HepG2 (cell line): ENCODE results near the gene RBM19. TPM values are rescaled to one million over a fixed set of nuclear protein-coding genes. Genes with fewer than 3 reads are reported as not detected.

ENCODE experiments used
- ATAC-seq: fragments of 200-7000 bp; cut with Tn5 transposase; 3 replicates; pipeline ENCODE4 v1.9.1; 2020; ENCODE audit warnings: mild to moderate bottlenecking, moderate library complexity
- BruUV-seq: library from RNA; stranded (reverse); fragments of 400-500 nt; replicated peaks from 2 replicates; lab custom pipeline; 2021; lab: Mats Ljungman, UMichigan
- CTCF ChIA-PET: fragments of 300-600 bp; formaldehyde crosslinking; extraction: SDS; loops from one replicate; lab custom pipeline; 2021; ENCODE audit warnings: low total read pairs, inconsistent platforms, low intra/inter-chr PET ratio; lab: Yijun Ruan, JAX
- POLR2A ChIA-PET: fragments of 350-600 bp; sonication (Branson Sonifier 250); formaldehyde crosslinking; loops from one replicate; lab custom pipeline; 2020; ENCODE audit warnings: antibody characterized with exemption, inconsistent platforms; lab: Yijun Ruan, JAX
- DNase-seq: peaks from one replicate; pipeline ENCODE4 v3.0.0-alpha.2; 2015; ENCODE audit warnings: low spot score
- FAIRE-seq: peaks from 3 replicates; lab custom pipeline; 2011; peaks lifted over from hg19 to GRCh38; lab: Jason Lieb, UNC
- H2AFZ ChIP-seq: one replicate; pipeline ENCODE4 v1.6.1; 2011; ENCODE audit warnings: low read length, inconsistent platforms
- H3K27ac ChIP-seq: fragments of 300-600 bp; 3 replicates; pipeline ENCODE4 v1.8.0; 2011; ENCODE audit warnings: mixed run types, mild to moderate bottlenecking, mixed read lengths, low read length, inconsistent platforms; ENCODE audit not compliant: insufficient read depth; ENCODE audit errors: extremely low read length
- H3K27me3 ChIP-seq, 2 experiments: fragments of 200-600 bp in 1 of 2; 2 replicates in 1 of 2; 3 replicates in 1 of 2; pipeline versions ENCODE4 v1.6.0 to v1.8.0; 2011; ENCODE audit warnings: low read length in 2 of 2, mild to moderate bottlenecking in 2 of 2, moderate library complexity in 2 of 2, inconsistent platforms in 1 of 2; ENCODE audit not compliant: insufficient read depth in 2 of 2, control insufficient read depth in 1 of 2
- H3K36me3 ChIP-seq, 2 experiments: fragments of 200-600 bp in 1 of 2; replicated peaks in 1 of 2; 2 replicates in 1 of 2; 3 replicates in 1 of 2; pipeline versions ENCODE4 v1.5.1 to v1.8.0; 2011; ENCODE audit warnings: low read length in 2 of 2, inconsistent platforms in 1 of 2; ENCODE audit not compliant: insufficient read depth in 2 of 2, control insufficient read depth in 1 of 2
- H3K4me1 ChIP-seq: 2 replicates; pipeline ENCODE4 v1.5.1; 2012; ENCODE audit warnings: low read length, inconsistent platforms; ENCODE audit not compliant: insufficient read depth
- H3K4me2 ChIP-seq: 2 replicates; pipeline ENCODE4 v1.6.0; 2011; ENCODE audit warnings: low read depth, low read length, inconsistent platforms
- H3K4me3 ChIP-seq, 3 experiments: fragments of 200-600 bp in 1 of 3; sonication (generic), shearing (Covaris generic) in 1 of 3; replicated peaks in 1 of 3; 2 replicates each; pipeline ENCODE4 v1.5.1; 2011 to 2016; ENCODE audit warnings: low read length in 3 of 3, inconsistent platforms in 2 of 3, low read depth in 2 of 3, mild to moderate bottlenecking in 2 of 3, control low read depth in 1 of 3, mixed read lengths in 1 of 3; ENCODE audit not compliant: insufficient read depth in 1 of 3
- H3K79me2 ChIP-seq: one replicate; pipeline ENCODE4 v1.6.1; 2011; ENCODE audit warnings: low read length, inconsistent platforms; ENCODE audit not compliant: insufficient read depth
- H3K9ac ChIP-seq: 2 replicates; pipeline ENCODE4 v1.6.0; 2011; ENCODE audit warnings: mild to moderate bottlenecking, low read depth, low read length, inconsistent platforms; ENCODE audit not compliant: insufficient read depth
- H3K9me3 ChIP-seq: 2 replicates; pipeline ENCODE4 v1.5.1; 2012; ENCODE audit warnings: mild to moderate bottlenecking, low read length
- H4K20me1 ChIP-seq: 2 replicates; pipeline ENCODE4 v1.6.0; 2011; ENCODE audit warnings: inconsistent platforms, mild to moderate bottlenecking, low read length, moderate library complexity; ENCODE audit not compliant: insufficient read depth
- FOXP4 ChIP-seq: sonication (generic); formaldehyde crosslinking; IDR thresholded peaks from 2 replicates; pipeline ENCODE4 v1.4.0; 2020; ENCODE audit warnings: missing genetic modification reagents
- HNRNPK ChIP-seq: fragments of 200-400 bp; formaldehyde crosslinking; IDR thresholded peaks from 2 replicates; pipeline ENCODE4 v1.6.1; 2018; ENCODE audit warnings: low read length, low read depth, moderate library complexity, mild to moderate bottlenecking; ENCODE audit not compliant: poor library complexity, severe bottlenecking
- KLF15 ChIP-seq: sonication (generic); formaldehyde crosslinking; IDR thresholded peaks from 2 replicates; pipeline ENCODE4 v1.8.1; 2023; ENCODE audit warnings: borderline replicate concordance, mild to moderate bottlenecking, inconsistent platforms, missing genetic modification reagents, mixed read lengths
- SMYD3 ChIP-seq: sonication (generic); formaldehyde crosslinking; IDR thresholded peaks from 2 replicates; pipeline ENCODE4 v1.8.1; 2023; ENCODE audit warnings: mild to moderate bottlenecking, missing genetic modification reagents
- TIGD3 ChIP-seq: sonication (generic); formaldehyde crosslinking; IDR thresholded peaks from 2 replicates; pipeline ENCODE4 v1.5.1; 2020; ENCODE audit warnings: mild to moderate bottlenecking, missing genetic modification reagents, borderline replicate concordance
- TSC22D2 ChIP-seq: sonication (generic); formaldehyde crosslinking; IDR thresholded peaks from 2 replicates; pipeline ENCODE4 v1.5.1; 2020; ENCODE audit warnings: missing genetic modification reagents, mild to moderate bottlenecking, borderline replicate concordance
- YEATS2 ChIP-seq: sonication (generic); formaldehyde crosslinking; IDR thresholded peaks from 2 replicates; pipeline ENCODE4 v1.4.0; 2020; ENCODE audit warnings: missing genetic modification reagents, borderline replicate concordance
- ZBTB37 ChIP-seq: sonication (generic); formaldehyde crosslinking; IDR thresholded peaks from 2 replicates; pipeline ENCODE4 v1.4.0; 2020; ENCODE audit warnings: mild to moderate bottlenecking, missing genetic modification reagents
- ZHX1 ChIP-seq: sonication (generic); formaldehyde crosslinking; IDR thresholded peaks from 2 replicates; pipeline ENCODE4 v1.8.1; 2022; ENCODE audit warnings: low read depth, mild to moderate bottlenecking, missing genetic modification reagents
- ZNF10 ChIP-seq: sonication (generic); formaldehyde crosslinking; IDR thresholded peaks from 2 replicates; pipeline ENCODE4 v1.4.0; 2020; ENCODE audit warnings: mild to moderate bottlenecking, low read depth, missing genetic modification reagents, borderline replicate concordance
- ZNF276 ChIP-seq: sonication (generic); formaldehyde crosslinking; IDR thresholded peaks from 2 replicates; pipeline ENCODE4 v1.4.0; 2020; ENCODE audit warnings: mild to moderate bottlenecking, low read depth, missing genetic modification reagents
- WGBS: methylation state at CpG from one replicate; pipeline ENCODE4 v1.1.6; 2017; ENCODE audit warnings: low lambda C conversion rate; 5-methylcytosine and 5-hydroxymethylcytosine counted together
- in situ Hi-C: cut with HindIII; loops from 2 replicates; pipeline ENCODE4 v1.10.0; 2017; ENCODE audit warnings: low pct_unique_long_range_greater_than_20kb; ENCODE audit not compliant: extremely low pct_ligation_motif_present
- intact Hi-C: fragments of 100-400 bp; cut with micrococcal nuclease; formaldehyde crosslinking; loops from one replicate; pipeline ENCODE4 v1.10.0; 2022; ENCODE audit not compliant: unreplicated experiment
- polyA plus RNA-seq, 8 experiments: library from polyadenylated mRNA; depleted of rRNA in 3 of 8; stranded (reverse) in 7 of 8; unstranded in 1 of 8; fragments of >200 nt; fragmentation: Illumina TruSeq in 4 of 8; extraction: Trizol in 4 of 8; gene quantifications; 2 replicates each; pipeline versions ENCODE4 v1.2.1 to v1.2.3, GENCODE V29; 2011 to 2016; ENCODE audit warnings: low read depth in 4 of 8, missing spikeins in 1 of 8, mixed read lengths in 1 of 8; ENCODE audit not compliant: insufficient read depth in 1 of 8
- total RNA-seq, 5 experiments: library from RNA; depleted of rRNA; stranded (reverse); fragments of >200 nt; fragmentation: Illumina TruSeq; extraction: Trizol; gene quantifications; 2 replicates each; pipeline ENCODE4 v1.2.3, GENCODE V29; 2016; ENCODE audit warnings: low read depth in 1 of 5

RBM19 gene
- total and polyA plus RNA-seq, 2 of the 13 experiments (the other 11 are each of a cell fraction or from before 2014, with no cell fraction given): 19.3 to 32.2 TPM

GRCh38 chr12:113852695-113853490, 113.2 kb downstream of the RBM19 start (continued):
- TF ChIP-seq KLF15 (CRISPR knock-in tag): no peak
- TF ChIP-seq ZNF276 (CRISPR knock-in tag): no peak
- TF ChIP-seq YEATS2 (CRISPR knock-in tag): no peak
- no peak for TF ChIP-seq FOXP4
- TF ChIP-seq TSC22D2: no peak
- TF ChIP-seq, all 625 proteins: peak for 0

GRCh38 chr12:113852264-113852663, 113.9 kb downstream of the RBM19 start:
- ChIA-PET CTCF (no interaction called here), POLR2A (no interaction called here)
- Histone ChIP-seq H3K9me3 (no peaks in the 10 kb centered on the region), H4K20me1 (no peaks in the 10 kb centered on the region), H2AFZ (no peak overlapping the region), H3K9ac (no peak overlapping the region), H3K4me2 (no peak overlapping the region), H3K79me2 (no peaks in the 10 kb centered on the region), H3K4me3 (no peak overlapping the region), H3K27ac (no peak overlapping the region), H3K4me1 (no peaks in the 10 kb centered on the region), H3K27me3 (no peaks in the 10 kb centered on the region), H3K36me3 (peaks cover 23 to 49% of the 10 kb centered on the region in 2 experiments; a peak in 4 of 5 replicates)
- 97% methylated on average over 4 of the region's 5 CpGs for WGBS
- intact Hi-C loops (no loop called here), in situ Hi-C loops (no loop called here)
- BruUV-seq: no TSS peak
- FAIRE-seq: no peak
- no peak for DNase-seq
- no peak for ATAC-seq
- TF ChIP-seq ZHX1 (CRISPR knock-in tag) (no peak), HNRNPK (no peak), ZBTB37 (CRISPR knock-in tag) (no peak), SMYD3 (CRISPR knock-in tag) (no peak), TIGD3 (CRISPR knock-in tag) (no peak), ZNF10 (CRISPR knock-in tag) (no peak)
